ENCODE data around the gene CHST15. TPM values are rescaled to one million over a fixed set of nuclear protein-coding genes. Genes with fewer than 3 reads are reported as not detected.

The CHST15 gene
- total RNA-seq, 1 donor from 2014 or later, result 148 TPM

GRCh38 chr10:124058346-124059003 is 34.9 kb downstream of the CHST15 start:
- Mint-ChIP-seq H3K4me1 (ENCODE audit: unreplicated experiment) (peaks cover 57% of the 10 kb centered on the region), H3K36me3 (ENCODE audit: low read depth, unreplicated experiment) (peaks cover 19% of the 10 kb centered on the region), H3K27me3 (ENCODE audit: unreplicated experiment) (peaks cover 7% of the 10 kb centered on the region), H3K27ac (ENCODE audit: unreplicated experiment) (no peak overlapping the region), H3K9me3 (ENCODE audit: unreplicated experiment) (no peaks in the 10 kb centered on the region), H3K4me3 (ENCODE audit: unreplicated experiment) (no peak overlapping the region)
- no peak for DNase-seq (ENCODE audit: low spot score)
- TF ChIP-seq, protein P1, sequence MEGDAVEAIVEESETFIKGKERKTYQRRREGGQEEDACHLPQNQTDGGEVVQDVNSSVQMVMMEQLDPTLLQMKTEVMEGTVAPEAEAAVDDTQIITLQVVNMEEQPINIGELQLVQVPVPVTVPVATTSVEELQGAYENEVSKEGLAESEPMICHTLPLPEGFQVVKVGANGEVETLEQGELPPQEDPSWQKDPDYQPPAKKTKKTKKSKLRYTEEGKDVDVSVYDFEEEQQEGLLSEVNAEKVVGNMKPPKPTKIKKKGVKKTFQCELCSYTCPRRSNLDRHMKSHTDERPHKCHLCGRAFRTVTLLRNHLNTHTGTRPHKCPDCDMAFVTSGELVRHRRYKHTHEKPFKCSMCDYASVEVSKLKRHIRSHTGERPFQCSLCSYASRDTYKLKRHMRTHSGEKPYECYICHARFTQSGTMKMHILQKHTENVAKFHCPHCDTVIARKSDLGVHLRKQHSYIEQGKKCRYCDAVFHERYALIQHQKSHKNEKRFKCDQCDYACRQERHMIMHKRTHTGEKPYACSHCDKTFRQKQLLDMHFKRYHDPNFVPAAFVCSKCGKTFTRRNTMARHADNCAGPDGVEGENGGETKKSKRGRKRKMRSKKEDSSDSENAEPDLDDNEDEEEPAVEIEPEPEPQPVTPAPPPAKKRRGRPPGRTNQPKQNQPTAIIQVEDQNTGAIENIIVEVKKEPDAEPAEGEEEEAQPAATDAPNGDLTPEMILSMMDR (IDR thresholded peaks at IDR 0.05; ENCODE audit: unreplicated experiment), result no peak

- Mint-ChIP-seq H3K36me3 (ENCODE audit: low read depth, unreplicated experiment) (peaks cover 19% of the 10 kb centered on the region), H3K27ac (ENCODE audit: unreplicated experiment) (peak overlapping the region; percentile 36)
These were observed 35.8 kb downstream of the CHST15 start for GRCh38 chr10:124057601-124058000.

DNA sequence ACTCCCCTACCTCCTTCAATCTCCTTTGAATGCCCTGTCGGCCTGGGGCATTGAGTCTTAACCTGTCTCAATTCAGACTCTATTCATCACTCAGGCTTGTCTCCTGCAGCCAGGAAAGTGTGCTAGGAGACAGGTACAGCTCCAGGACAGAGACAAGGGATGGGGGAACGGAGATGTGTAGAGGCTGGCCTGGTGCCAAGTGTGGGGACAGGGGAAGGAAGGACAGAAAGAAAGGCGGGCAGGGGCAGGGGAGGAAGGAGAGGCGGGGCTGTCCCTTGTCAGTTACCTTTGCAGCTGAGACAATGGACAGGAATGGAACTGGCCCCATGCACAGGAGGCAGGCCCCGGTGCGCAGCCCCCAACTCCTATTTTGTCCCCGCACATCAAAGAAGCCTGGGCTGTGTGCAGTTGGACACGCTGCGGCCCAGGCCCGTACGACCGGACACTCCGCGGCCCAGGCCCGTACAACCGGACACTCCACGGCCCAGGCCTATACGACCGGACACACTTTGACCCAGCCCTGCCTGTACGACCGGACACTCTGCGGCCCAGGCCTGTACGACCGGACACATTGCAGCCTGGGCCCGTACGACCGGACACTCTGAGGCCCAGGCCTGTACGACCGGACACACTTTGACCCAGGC is 36.9 kb downstream of the CHST15 start:
- TF ChIP-seq, protein P1 (IDR thresholded peaks at IDR 0.05; ENCODE audit: unreplicated experiment), result no peak
- Mint-ChIP-seq H3K36me3 (ENCODE audit: low read depth, unreplicated experiment) (peaks cover 19% of the 10 kb centered on the region), H3K27me3 (ENCODE audit: unreplicated experiment) (peaks cover 7% of the 10 kb centered on the region), H3K4me1 (ENCODE audit: unreplicated experiment) (peaks cover 67% of the 10 kb centered on the region), H3K9me3 (ENCODE audit: unreplicated experiment) (no peaks in the 10 kb centered on the region), H3K4me3 (ENCODE audit: unreplicated experiment) (peak overlapping the region; percentile 42), H3K27ac (ENCODE audit: unreplicated experiment) (peak overlapping the region; percentile 30)
- DNase-seq (ENCODE audit: low spot score), result no peak

More at GRCh38 chr10:124057601-124058000, 35.8 kb downstream of the CHST15 start:
- TF ChIP-seq, protein P1 (IDR thresholded peaks at IDR 0.05; ENCODE audit: unreplicated experiment), result no peak
- Mint-ChIP-seq H3K4me1 (ENCODE audit: unreplicated experiment) (peaks cover 61% of the 10 kb centered on the region), H3K27me3 (ENCODE audit: unreplicated experiment) (peaks cover 7% of the 10 kb centered on the region), H3K4me3 (ENCODE audit: unreplicated experiment) (no peak overlapping the region), H3K9me3 (ENCODE audit: unreplicated experiment) (no peaks in the 10 kb centered on the region)
- DNase-seq (ENCODE audit: low spot score), result no peak

GRCh38 chr10:124053971-124054370 is 39.4 kb downstream of the CHST15 start:
- Mint-ChIP-seq H3K27ac (ENCODE audit: unreplicated experiment) (peak overlapping the region; percentile 86), H3K36me3 (ENCODE audit: low read depth, unreplicated experiment) (peaks cover 16% of the 10 kb centered on the region), H3K27me3 (ENCODE audit: unreplicated experiment) (peaks cover 7% of the 10 kb centered on the region), H3K9me3 (ENCODE audit: unreplicated experiment) (no peaks in the 10 kb centered on the region), H3K4me3 (ENCODE audit: unreplicated experiment) (peak overlapping the region; percentile 13), H3K4me1 (ENCODE audit: unreplicated experiment) (peaks cover 73% of the 10 kb centered on the region)
- TF ChIP-seq, protein P1 (IDR thresholded peaks at IDR 0.05; ENCODE audit: unreplicated experiment), result no peak
- no peak for DNase-seq (ENCODE audit: low spot score)

GRCh38 chr10:124052561-124052960 is 40.8 kb downstream of the CHST15 start:
- TF ChIP-seq, protein P1 (IDR thresholded peaks at IDR 0.05; ENCODE audit: unreplicated experiment), result no peak
- H3K4me3 Mint-ChIP-seq (ENCODE audit: unreplicated experiment), result no peak overlapping the region
- H3K36me3 Mint-ChIP-seq (ENCODE audit: low read depth, unreplicated experiment), result peaks cover 17% of the 10 kb centered on the region
- peaks cover 3% of the 10 kb centered on the region for H3K27me3 Mint-ChIP-seq (ENCODE audit: unreplicated experiment)
- no peak overlapping the region for H3K27ac Mint-ChIP-seq (ENCODE audit: unreplicated experiment)
- H3K9me3 Mint-ChIP-seq (ENCODE audit: unreplicated experiment), result no peaks in the 10 kb centered on the region
- peaks cover 69% of the 10 kb centered on the region for H3K4me1 Mint-ChIP-seq (ENCODE audit: unreplicated experiment)
- no peak for DNase-seq (ENCODE audit: low spot score)

Measured in endothelial cell (in vitro differentiated cells).